ENCODE data around the gene PRKN.

The PRKN gene

DNA sequence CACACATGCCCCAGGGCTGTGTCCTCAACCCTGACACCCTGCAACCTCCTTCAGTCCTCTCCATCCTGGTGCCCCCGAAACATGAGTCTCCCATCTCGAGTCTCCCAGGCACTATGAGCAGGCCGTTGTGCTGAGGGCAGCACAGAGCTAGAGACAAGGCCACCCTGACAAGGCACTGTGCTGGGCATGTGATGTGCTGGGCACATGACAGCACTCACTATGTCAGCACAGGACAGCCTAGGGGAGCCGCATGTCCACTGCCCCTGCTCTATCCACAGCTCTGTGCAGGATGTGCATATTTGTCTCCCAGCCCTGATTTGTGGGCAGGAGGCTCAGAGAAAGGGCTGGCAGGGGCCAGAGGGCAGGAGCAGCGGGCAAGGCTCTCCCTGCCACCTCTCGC lies 1091.6 kb downstream of the PRKN start:
- TF ChIP-seq ZFP41 (tag by site-specific recombination; IDR thresholded peaks at IDR 0.05; ENCODE audit: borderline replicate concordance) (no peak), ZBTB7A (tag by site-specific recombination; IDR thresholded peaks at IDR 0.05; ENCODE audit: low read depth) (no peak), ZNF843 (tag by site-specific recombination; IDR thresholded peaks at IDR 0.05) (no peak), TCF7L2 (IDR thresholded peaks at IDR 0.05; ENCODE audit: borderline replicate concordance, low read depth, low read length) (no peak), ZNF670 (tag by site-specific recombination; IDR thresholded peaks at IDR 0.05; ENCODE audit: low read depth) (no peak), ZNF202 (tag by site-specific recombination; IDR thresholded peaks at IDR 0.05; ENCODE audit: borderline replicate concordance) (no peak)
- TF ChIP-seq, protein P1, sequence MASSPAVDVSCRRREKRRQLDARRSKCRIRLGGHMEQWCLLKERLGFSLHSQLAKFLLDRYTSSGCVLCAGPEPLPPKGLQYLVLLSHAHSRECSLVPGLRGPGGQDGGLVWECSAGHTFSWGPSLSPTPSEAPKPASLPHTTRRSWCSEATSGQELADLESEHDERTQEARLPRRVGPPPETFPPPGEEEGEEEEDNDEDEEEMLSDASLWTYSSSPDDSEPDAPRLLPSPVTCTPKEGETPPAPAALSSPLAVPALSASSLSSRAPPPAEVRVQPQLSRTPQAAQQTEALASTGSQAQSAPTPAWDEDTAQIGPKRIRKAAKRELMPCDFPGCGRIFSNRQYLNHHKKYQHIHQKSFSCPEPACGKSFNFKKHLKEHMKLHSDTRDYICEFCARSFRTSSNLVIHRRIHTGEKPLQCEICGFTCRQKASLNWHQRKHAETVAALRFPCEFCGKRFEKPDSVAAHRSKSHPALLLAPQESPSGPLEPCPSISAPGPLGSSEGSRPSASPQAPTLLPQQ (tag by site-specific recombination; IDR thresholded peaks at IDR 0.05) = no peak
- CTCF ChIA-PET = interaction anchor here (0.7 kb wide), 1 partner anchor 9 kb away, joined by 3 read pairs; no protein-coding TSS in a partner anchor
- POLR2A ChIA-PET = no interaction called here
- no peak overlapping the region for H3K27ac ChIP-seq (ENCODE audit: extremely low read depth, low read depth, low read length)
- H3K36me3 ChIP-seq (ENCODE audit: control insufficient read depth in 2 of 2, insufficient read depth in 1 of 2, low read length in 2 of 2) = no peaks in the 10 kb centered on the region
- H3K4me3 ChIP-seq (ENCODE audit: low read depth, low read length) = no peak overlapping the region
- no peaks in the 10 kb centered on the region for H3K4me1 ChIP-seq (ENCODE audit: control insufficient read depth, insufficient read depth, low read length)
- H3K9me3 ChIP-seq (ENCODE audit: control insufficient read depth, insufficient read depth, low read depth, low read length) = no peaks in the 10 kb centered on the region

DNA sequence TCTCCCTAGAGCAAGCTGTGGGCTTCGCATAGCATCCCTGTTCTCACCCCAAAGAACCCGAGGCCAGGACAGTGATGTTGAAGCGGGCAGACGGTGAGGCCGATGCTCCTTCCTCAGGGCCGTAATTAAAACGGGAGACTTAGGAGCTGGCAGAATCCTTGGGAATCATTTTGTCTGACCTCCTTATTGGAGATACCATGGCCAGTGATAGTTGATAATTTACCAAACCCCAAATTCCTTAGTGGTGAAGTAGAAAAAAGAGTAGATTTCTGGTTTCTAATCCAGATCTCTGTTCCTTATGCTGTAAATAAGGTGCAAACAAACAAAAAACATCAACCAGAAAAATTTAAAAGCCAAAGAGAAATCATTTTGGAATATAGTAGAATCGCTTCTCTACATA lies 1092.7 kb downstream of the PRKN start:
- no peaks in the 10 kb centered on the region for H3K4me1 ChIP-seq (ENCODE audit: control insufficient read depth, insufficient read depth, low read length)
- CTCF ChIA-PET = no interaction called here
- TF ChIP-seq, protein P2, sequence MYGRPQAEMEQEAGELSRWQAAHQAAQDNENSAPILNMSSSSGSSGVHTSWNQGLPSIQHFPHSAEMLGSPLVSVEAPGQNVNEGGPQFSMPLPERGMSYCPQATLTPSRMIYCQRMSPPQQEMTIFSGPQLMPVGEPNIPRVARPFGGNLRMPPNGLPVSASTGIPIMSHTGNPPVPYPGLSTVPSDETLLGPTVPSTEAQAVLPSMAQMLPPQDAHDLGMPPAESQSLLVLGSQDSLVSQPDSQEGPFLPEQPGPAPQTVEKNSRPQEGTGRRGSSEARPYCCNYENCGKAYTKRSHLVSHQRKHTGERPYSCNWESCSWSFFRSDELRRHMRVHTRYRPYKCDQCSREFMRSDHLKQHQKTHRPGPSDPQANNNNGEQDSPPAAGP (tag by site-specific recombination; IDR thresholded peaks at IDR 0.05) = no peak
- TF ChIP-seq SETDB1 (IDR thresholded peaks at IDR 0.05; ENCODE audit: insufficient read length, low read length) (no peak), ZNF654 (tag by site-specific recombination; IDR thresholded peaks at IDR 0.05; ENCODE audit: low read depth) (no peak), GFI1B (tag by site-specific recombination; IDR thresholded peaks at IDR 0.05) (no peak), ZNF184 (tag by site-specific recombination; IDR thresholded peaks at IDR 0.05) (no peak)

DNA sequence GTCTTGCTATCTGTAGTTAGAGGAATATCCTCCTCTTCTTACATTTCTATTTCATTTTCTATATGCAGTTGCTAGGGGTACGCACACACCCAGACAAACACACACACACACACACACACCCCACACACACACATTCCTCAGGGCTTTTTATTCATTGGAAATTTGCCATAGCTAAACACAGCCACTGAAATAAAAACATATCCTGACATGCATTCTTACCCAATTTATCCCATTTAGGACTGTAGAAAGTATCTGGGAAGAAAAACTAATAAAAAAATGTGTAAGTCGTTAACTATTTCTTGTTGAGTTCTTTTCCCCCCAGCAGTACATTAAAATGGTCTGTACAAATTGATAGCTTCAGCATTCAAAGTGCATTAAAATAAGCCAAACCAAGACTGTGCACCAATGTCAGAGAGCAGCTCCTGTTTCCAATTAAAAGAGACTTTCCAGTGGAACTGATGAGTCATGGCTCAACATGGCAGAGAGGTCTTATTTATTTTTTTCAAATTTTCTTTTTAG lies 1095.8 kb downstream of the PRKN start:
- POLR2A ChIA-PET = no interaction called here
- no peak overlapping the region for H3K27ac ChIP-seq (ENCODE audit: extremely low read depth, low read depth, low read length)
- CTCF ChIA-PET = interaction anchor here (0.6 to 1.2 kb wide), 4 partner anchors 13 to 214 kb away, joined by 3 to 5 read pairs (median 3); no protein-coding TSS in a partner anchor

More for the DNA sequence above, 1092.7 kb downstream of the PRKN start:
- H3K36me3 ChIP-seq (ENCODE audit: control insufficient read depth in 2 of 2, insufficient read depth in 1 of 2, low read length in 2 of 2) = no peaks in the 10 kb centered on the region
- no peaks in the 10 kb centered on the region for H3K9me3 ChIP-seq (ENCODE audit: control insufficient read depth, insufficient read depth, low read depth, low read length)
- H3K4me3 ChIP-seq (ENCODE audit: low read depth, low read length) = no peak overlapping the region
- no peak overlapping the region for H3K27ac ChIP-seq (ENCODE audit: extremely low read depth, low read depth, low read length)
- POLR2A ChIA-PET = no interaction called here

DNA sequence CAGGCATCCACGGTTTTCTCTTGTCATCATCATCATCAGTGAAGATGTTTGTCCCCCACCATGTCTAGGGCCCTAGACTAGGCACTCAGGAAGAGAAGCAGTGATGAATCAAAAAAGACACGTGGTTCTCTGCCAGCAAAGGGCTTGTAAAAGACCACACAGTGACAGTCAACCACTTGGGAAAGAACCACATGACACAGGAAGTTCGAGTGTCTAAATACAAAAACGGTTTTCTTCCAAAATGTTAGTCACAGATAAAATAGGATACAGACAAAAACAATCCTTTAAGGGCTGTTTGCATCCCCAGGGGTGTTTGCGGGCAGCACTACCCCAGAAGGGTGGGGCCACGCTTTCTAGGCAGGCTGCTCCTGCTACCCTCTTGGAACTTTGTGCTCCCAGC lies 1096.9 kb downstream of the PRKN start:
- ChIA-PET CTCF (interaction anchor here (0.9 to 1.0 kb wide), 2 partner anchors 118 to 213 kb away, joined by 3 to 5 read pairs; no protein-coding TSS in a partner anchor), POLR2A (no interaction called here)
- Histone ChIP-seq H3K36me3 (ENCODE audit: control insufficient read depth in 2 of 2, insufficient read depth in 1 of 2, low read length in 2 of 2) (no peaks in the 10 kb centered on the region), H3K4me1 (ENCODE audit: control insufficient read depth, insufficient read depth, low read length) (no peaks in the 10 kb centered on the region), H3K27ac (ENCODE audit: extremely low read depth, low read depth, low read length) (no peak overlapping the region), H3K4me3 (ENCODE audit: low read depth, low read length) (no peak overlapping the region), H3K9me3 (ENCODE audit: control insufficient read depth, insufficient read depth, low read depth, low read length) (no peaks in the 10 kb centered on the region)
- no peak for TF ChIP-seq PRDM1 (tag by site-specific recombination; IDR thresholded peaks at IDR 0.05)
- TF ChIP-seq ZNF837 (tag by site-specific recombination; IDR thresholded peaks at IDR 0.05) = no peak
- no peak for TF ChIP-seq ZNF350 (tag by site-specific recombination; IDR thresholded peaks at IDR 0.05)
- TF ChIP-seq ZSCAN16 (tag by site-specific recombination; IDR thresholded peaks at IDR 0.05) = no peak
- TF ChIP-seq GLI2 (tag by site-specific recombination; IDR thresholded peaks at IDR 0.05; ENCODE audit: borderline replicate concordance, low read depth) = no peak
- no peak for TF ChIP-seq ZFHX2 (tag by site-specific recombination; conservative IDR thresholded peaks at IDR 0.05)
- no peak for TF ChIP-seq ZNF843 (tag by site-specific recombination; IDR thresholded peaks at IDR 0.05)
- TF ChIP-seq, protein P2 (tag by site-specific recombination; IDR thresholded peaks at IDR 0.05) = no peak
- TF ChIP-seq ZNF558 (tag by site-specific recombination; IDR thresholded peaks at IDR 0.05) = no peak
- no peak for TF ChIP-seq KLF7 (tag by site-specific recombination; IDR thresholded peaks at IDR 0.05; ENCODE audit: borderline replicate concordance)
- no peak for TF ChIP-seq ZNF292 (tag by site-specific recombination; IDR thresholded peaks at IDR 0.05; ENCODE audit: borderline replicate concordance, low read depth)
- TF ChIP-seq ZNF202 (tag by site-specific recombination; IDR thresholded peaks at IDR 0.05; ENCODE audit: borderline replicate concordance) = no peak
- no peak for TF ChIP-seq ZNF138 (tag by site-specific recombination; IDR thresholded peaks at IDR 0.05; ENCODE audit: borderline replicate concordance)
- TF ChIP-seq, protein P3, sequence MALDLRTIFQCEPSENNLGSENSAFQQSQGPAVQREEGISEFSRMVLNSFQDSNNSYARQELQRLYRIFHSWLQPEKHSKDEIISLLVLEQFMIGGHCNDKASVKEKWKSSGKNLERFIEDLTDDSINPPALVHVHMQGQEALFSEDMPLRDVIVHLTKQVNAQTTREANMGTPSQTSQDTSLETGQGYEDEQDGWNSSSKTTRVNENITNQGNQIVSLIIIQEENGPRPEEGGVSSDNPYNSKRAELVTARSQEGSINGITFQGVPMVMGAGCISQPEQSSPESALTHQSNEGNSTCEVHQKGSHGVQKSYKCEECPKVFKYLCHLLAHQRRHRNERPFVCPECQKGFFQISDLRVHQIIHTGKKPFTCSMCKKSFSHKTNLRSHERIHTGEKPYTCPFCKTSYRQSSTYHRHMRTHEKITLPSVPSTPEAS (tag by site-specific recombination; IDR thresholded peaks at IDR 0.05) = no peak

More for the DNA sequence above, 1095.8 kb downstream of the PRKN start:
- H3K36me3 ChIP-seq (ENCODE audit: control insufficient read depth in 2 of 2, insufficient read depth in 1 of 2, low read length in 2 of 2) = no peaks in the 10 kb centered on the region
- H3K4me3 ChIP-seq (ENCODE audit: low read depth, low read length) = no peak overlapping the region
- TF ChIP-seq HOXD13 (CRISPR knock-in tag; IDR thresholded peaks at IDR 0.05; ENCODE audit: borderline replicate concordance) (0 out of 2 replicates have a peak, but pooled peaks have one; percentile 47), ZNF114 (tag by site-specific recombination; IDR thresholded peaks at IDR 0.05) (no peak)
- H3K9me3 ChIP-seq (ENCODE audit: control insufficient read depth, insufficient read depth, low read depth, low read length) = no peaks in the 10 kb centered on the region
- no peaks in the 10 kb centered on the region for H3K4me1 ChIP-seq (ENCODE audit: control insufficient read depth, insufficient read depth, low read length)
